ENCODE data around the gene USE1. TPM values are rescaled to one million over a fixed set of nuclear protein-coding genes. Genes with fewer than 3 reads are reported as not detected.

USE1 gene, protein sequence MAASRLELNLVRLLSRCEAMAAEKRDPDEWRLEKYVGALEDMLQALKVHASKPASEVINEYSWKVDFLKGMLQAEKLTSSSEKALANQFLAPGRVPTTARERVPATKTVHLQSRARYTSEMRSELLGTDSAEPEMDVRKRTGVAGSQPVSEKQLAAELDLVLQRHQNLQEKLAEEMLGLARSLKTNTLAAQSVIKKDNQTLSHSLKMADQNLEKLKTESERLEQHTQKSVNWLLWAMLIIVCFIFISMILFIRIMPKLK
- 16.6 and 19.0 TPM in 2 replicates for total RNA-seq

DNA sequence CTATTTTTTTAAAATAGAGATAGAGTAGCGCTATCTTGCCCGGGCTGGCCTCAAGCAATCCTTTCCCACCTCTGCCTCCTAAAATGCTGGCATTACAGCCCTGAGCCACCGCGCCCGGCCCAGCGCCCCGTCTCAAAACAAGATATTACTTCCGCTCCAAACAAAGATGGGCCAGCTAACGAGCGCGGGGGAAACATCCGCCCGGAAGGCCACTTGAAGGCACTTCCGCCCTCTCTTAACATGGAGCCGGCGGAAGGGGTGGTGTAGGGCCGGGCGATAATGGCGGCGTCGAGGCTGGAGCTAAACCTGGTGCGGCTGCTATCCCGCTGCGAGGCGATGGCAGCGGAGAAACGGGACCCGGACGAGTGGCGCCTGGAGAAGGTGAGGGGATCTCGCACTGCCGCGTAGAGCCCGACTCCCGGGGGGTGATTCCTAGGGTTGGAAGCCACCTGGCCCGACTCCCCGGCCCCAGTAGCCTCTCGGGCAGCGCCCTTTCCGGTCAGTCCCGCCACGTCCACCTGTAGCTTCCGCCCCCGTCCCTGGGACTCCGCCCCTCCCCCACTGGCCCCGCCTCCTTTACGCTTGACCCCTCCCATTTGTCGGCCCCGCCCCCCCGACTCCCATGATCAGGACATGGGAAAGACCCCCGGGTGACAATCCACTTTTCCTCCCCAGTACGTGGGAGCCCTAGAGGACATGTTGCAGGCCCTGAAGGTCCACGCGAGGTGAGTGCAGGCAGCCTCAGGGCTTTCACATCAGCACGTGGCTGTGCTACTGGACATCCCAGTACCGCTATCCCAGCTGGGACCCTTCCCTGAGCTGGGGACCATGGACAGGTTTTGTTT, at the start of gene USE1:
USE1 (plus strand) TSS at position 231 of the 845 bp plus-strand sequence; CDS start at position 280, 49 bp downstream.

DNA sequence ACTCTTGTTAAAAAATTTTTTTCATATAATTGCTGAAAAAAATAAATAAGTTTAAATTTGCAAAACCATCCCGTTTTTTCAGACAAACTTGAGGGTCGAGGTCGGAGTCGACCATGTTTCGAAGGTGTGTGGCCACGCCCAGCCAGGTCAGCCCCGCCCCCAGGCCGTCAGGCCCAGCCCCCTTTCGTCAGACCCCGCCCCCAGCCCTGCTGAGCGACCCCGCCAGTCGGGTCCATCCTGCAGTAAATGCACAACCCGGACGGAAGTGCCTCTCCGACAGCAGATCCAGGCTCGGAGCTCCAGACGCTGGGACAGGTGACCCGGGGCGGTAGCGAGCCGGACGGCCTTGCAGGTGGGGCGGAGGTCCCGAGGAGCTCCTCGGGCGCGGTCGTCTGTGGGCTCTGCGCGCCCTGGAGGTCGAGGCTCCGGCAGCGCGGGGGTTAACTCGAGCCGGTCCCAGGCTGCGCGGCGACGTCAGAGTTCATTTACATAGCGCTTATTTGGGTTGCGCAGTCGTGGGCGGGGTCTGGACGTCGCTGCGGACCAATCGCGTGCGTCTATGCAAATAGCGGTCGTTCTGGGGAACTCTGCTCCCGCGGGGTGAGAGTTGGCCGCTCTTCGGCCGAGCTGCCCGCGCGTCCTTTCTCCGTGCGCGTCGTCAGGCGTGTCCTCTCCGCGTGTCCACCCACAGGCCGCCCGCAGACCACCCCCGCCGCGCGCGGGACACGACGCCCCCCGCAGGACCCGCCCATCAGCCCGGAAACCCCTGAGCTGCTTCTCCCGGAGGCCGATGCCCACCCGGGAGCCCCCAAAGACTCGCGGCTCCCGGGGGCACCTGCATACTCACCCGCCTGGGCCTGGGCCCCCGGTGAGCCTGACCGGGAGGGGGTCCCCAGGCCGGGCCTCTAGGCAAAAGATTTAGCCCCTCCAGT, 11.1 kb downstream of the USE1 start, which contains the start of gene OCEL1:
OCEL1 (plus strand) TSS at position 225 of the 932 bp plus-strand sequence; CDS start at position 247, 22 bp downstream.

DNA sequence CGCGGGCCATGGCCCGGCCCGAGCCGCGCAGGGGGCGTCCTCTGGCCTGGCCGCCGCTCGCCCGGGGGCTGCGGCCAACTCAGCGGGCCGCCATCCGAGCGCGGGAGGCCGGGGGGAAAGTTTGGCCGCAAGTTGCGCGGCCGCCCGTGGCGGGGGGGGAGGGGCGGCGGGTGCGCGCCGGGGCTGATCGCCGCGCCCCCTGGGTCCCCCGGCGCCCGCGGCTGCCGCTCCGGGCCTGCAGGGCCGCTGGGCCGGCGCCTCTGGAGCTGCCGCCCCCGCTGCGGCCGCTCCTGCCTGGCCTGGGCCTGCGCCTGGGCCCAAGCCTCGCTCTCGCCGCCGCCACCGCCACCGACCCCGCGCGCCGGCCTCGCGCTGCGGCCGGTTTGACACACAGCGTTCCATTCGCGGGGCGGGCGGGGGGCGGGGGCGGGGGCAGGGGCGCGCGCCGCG, 30.4 kb downstream of the USE1 start, which contains the start of gene NR2F6:
NR2F6 (minus strand) TSS at position 385 of the 450 bp plus-strand sequence. CDS start 699 bp downstream, outside the sequence.

DNA sequence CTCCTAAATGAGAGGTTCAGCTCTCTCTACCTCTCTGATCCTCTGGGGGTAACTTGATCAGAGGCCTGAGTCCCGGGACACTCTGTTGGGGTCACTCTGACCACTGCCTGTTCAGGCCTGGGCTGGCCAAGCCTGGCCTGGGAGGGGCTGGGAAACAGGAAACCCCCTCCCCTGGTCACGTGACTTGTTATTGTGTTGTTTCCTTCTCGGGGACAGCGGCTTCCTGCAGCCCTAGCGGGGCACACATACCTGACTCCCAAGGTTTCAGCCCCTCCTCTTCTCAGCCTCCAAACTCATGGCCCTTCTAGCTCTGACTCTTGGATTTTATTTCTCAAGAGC, 49.5 kb downstream of the USE1 start, which contains the start of gene USHBP1:
USHBP1 (minus strand) TSS at position 105 of the 339 bp plus-strand sequence. CDS start 446 bp downstream, outside the sequence.

DNA sequence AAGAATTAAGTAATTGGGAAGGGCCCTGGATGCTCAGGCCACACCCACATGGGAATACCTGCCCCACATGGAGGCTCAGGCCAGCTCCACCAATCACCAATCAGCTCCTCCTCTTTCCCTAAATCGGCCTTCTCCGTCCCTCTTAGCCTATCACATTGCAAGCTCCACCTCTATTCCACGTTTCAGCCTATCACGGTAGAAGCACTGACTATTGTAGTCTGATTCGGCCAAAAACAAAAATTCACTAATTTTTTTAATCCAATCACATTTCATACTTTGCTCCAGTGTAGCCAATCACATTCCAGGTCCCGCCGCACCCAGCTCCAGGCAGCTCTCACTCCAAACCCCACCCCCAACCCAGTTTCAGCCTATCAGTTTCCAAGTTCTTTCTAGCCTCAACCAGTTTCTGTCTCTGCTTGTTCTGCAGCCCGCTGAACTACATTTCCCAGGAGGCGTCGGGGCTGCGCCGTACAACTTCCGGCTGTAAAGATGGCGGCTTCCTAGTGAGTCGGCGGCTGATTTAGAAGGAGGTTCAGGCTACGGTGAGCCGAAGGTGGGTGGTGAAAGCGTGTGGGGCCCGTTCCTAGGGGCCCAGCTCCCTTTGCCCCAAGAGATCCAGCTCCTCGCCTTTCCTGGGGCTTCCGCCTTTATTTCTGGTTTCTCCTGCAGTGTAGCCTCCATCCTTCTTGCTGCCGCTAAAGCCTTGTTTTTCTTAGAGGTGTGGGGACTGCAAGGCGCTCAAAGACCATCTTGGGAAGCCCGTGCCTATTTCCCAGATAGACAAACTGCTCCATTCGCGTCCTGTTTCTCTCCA, 52.0 kb downstream of the USE1 start, which contains the start of gene BABAM1:
BABAM1 (plus strand) TSS at position 469 of the 814 bp plus-strand sequence. CDS start 1,364 bp downstream, outside the sequence.

Other genes with a start within 250 kb of the USE1 start
- gene CPAMD8, start 188.5 kb upstream of the USE1 start, total RNA-seq, result 0.23 and 0.59 TPM in 2 replicates
- gene HAUS8, start 139.9 kb upstream of the USE1 start, total RNA-seq, result 1.8 and 2.8 TPM in 2 replicates
- gene MYO9B, start 139.6 kb upstream of the USE1 start, total RNA-seq, result 75.4 and 148 TPM in 2 replicates
- gene OCEL1, start 10.9 kb downstream of the USE1 start, total RNA-seq, result 4.3 and 5.3 TPM in 2 replicates
- 44.4 and 54.9 TPM in 2 replicates for gene NR2F6, start 30.6 kb downstream of the USE1 start, total RNA-seq
- gene USHBP1, start 49.4 kb downstream of the USE1 start, total RNA-seq, result 0.05 TPM in 1 of 2 replicates, not detected in the other
- 75.2 and 78.1 TPM in 2 replicates for gene BABAM1, start 52.1 kb downstream of the USE1 start, total RNA-seq
- gene ANKLE1, start 66.5 kb downstream of the USE1 start, total RNA-seq, result 0.51 and 0.59 TPM in 2 replicates
- 11.6 and 14.0 TPM in 2 replicates for gene ABHD8, start 88.1 kb downstream of the USE1 start, total RNA-seq
- gene MRPL34, start 90.5 kb downstream of the USE1 start, total RNA-seq, result 21.4 and 23.2 TPM in 2 replicates
- gene DDA1, start 94.2 kb downstream of the USE1 start, total RNA-seq, result 27.3 and 37.1 TPM in 2 replicates
- 4.5 and 7.6 TPM in 2 replicates for gene ANO8, start 119.5 kb downstream of the USE1 start, total RNA-seq
- gene GTPBP3, start 122.2 kb downstream of the USE1 start, total RNA-seq, result 17.2 and 17.4 TPM in 2 replicates
- not detected in 2 replicates for gene PLVAP, start 162.0 kb downstream of the USE1 start, total RNA-seq
- not detected in 2 replicates for gene CCDC194, start 178.8 kb downstream of the USE1 start, total RNA-seq
- gene BST2, start 190.3 kb downstream of the USE1 start, total RNA-seq, result 0.92 and 4.5 TPM in 2 replicates
- gene MVB12A, start 204.7 kb downstream of the USE1 start, total RNA-seq, result 32.3 and 41.0 TPM in 2 replicates
- gene TMEM221, start 233.3 kb downstream of the USE1 start, total RNA-seq, result under 0.01 TPM in 1 of 2 replicates, not detected in the other
- gene NXNL1, start 245.6 kb downstream of the USE1 start, total RNA-seq, result not detected in 2 replicates